ENCODE measurements around the gene L3MBTL4. TPM values are rescaled to one million over a fixed set of nuclear protein-coding genes. Genes with fewer than 3 reads are reported as not detected.
"Not testable (repeated sequence)": the region's sequence is repeated elsewhere in the genome, so short reads cannot be mapped to it uniquely, and the experiment has no call there.

The L3MBTL4 gene
- 8.1 TPM for total RNA-seq

- peak in 2 of 3 donors; percentile 59 to 66 for DNase-seq (ENCODE audit: low read depth in 2 of 3, low spot score in 2 of 3)
Measured at GRCh38 chr18:6414723-6415417, at the start of gene L3MBTL4. TSS of gene L3MBTL4 (minus strand) at chr18:6414911. CDS start at chr18:6311625, 103,286 bp downstream.

GRCh38 chr18:6452194-6452593 is 37.5 kb upstream of the L3MBTL4 start:
- no peak for DNase-seq (ENCODE audit: low read depth in 2 of 3, low spot score in 2 of 3)

GRCh38 chr18:6449213-6449612 is 34.5 kb upstream of the L3MBTL4 start:
- DNase-seq (ENCODE audit: low read depth in 2 of 3, low spot score in 2 of 3): no peak

GRCh38 chr18:6444466-6445228 is 29.9 kb upstream of the L3MBTL4 start:
- no peak for DNase-seq (ENCODE audit: low read depth in 2 of 3, low spot score in 2 of 3)

- DNase-seq (ENCODE audit: low read depth in 2 of 3, low spot score in 2 of 3): no peak
Measured at GRCh38 chr18:6441200-6441599, 26.5 kb upstream of the L3MBTL4 start.

GRCh38 chr18:6437937-6438818 is 23.5 kb upstream of the L3MBTL4 start:
- DNase-seq (ENCODE audit: low read depth in 2 of 3, low spot score in 2 of 3): no peak

GRCh38 chr18:6435731-6436130 is 21.0 kb upstream of the L3MBTL4 start:
- no peak for DNase-seq (ENCODE audit: low read depth in 2 of 3, low spot score in 2 of 3)

- DNase-seq (ENCODE audit: low read depth in 2 of 3, low spot score in 2 of 3): no peak
Measured at GRCh38 chr18:6434987-6435709, 20.4 kb upstream of the L3MBTL4 start.

- DNase-seq (ENCODE audit: low read depth in 2 of 3, low spot score in 2 of 3): no peak
Measured at GRCh38 chr18:6434481-6434880, 19.8 kb upstream of the L3MBTL4 start.

- DNase-seq (ENCODE audit: low read depth in 2 of 3, low spot score in 2 of 3): no peak
Measured at GRCh38 chr18:6431659-6432318, 17.1 kb upstream of the L3MBTL4 start.

- no peak for DNase-seq (ENCODE audit: low read depth in 2 of 3, low spot score in 2 of 3)
Measured at GRCh38 chr18:6428851-6429395, 14.2 kb upstream of the L3MBTL4 start.

GRCh38 chr18:6427286-6427685 is 12.6 kb upstream of the L3MBTL4 start:
- DNase-seq (ENCODE audit: low read depth in 2 of 3, low spot score in 2 of 3): no peak

- no peak for DNase-seq (ENCODE audit: low read depth in 2 of 3, low spot score in 2 of 3)
Measured at GRCh38 chr18:6423289-6423688, 8.6 kb upstream of the L3MBTL4 start.

- DNase-seq (ENCODE audit: low read depth in 2 of 3, low spot score in 2 of 3): peak in 2 of 3 donors; percentile 79 to 85
Measured at GRCh38 chr18:6414118-6414722, 491 bp downstream of the L3MBTL4 start.

GRCh38 chr18:6413579-6414117 is 1.1 kb downstream of the L3MBTL4 start:
- DNase-seq (ENCODE audit: low read depth in 2 of 3, low spot score in 2 of 3): peak in 1 of 3 donors; percentile 38

GRCh38 chr18:6412933-6413472 is 1.7 kb downstream of the L3MBTL4 start:
- DNase-seq (ENCODE audit: low read depth in 2 of 3, low spot score in 2 of 3): no peak

GRCh38 chr18:6411382-6411781 is 3.3 kb downstream of the L3MBTL4 start:
- no peak for DNase-seq (ENCODE audit: low read depth in 2 of 3, low spot score in 2 of 3)

- DNase-seq (ENCODE audit: low read depth in 2 of 3, low spot score in 2 of 3): no peak
Measured at GRCh38 chr18:6409933-6410332, 4.8 kb downstream of the L3MBTL4 start.

GRCh38 chr18:6408543-6408942 is 6.2 kb downstream of the L3MBTL4 start:
- not testable (repeated sequence) for DNase-seq (ENCODE audit: low read depth in 2 of 3, low spot score in 2 of 3)

Measured in hematopoietic multipotent progenitor cell (in vitro differentiated cells).